Smooth muscle cell of the brain vasculature (primary cell): ENCODE results near the gene HSD17B14.
"Not testable (repeated sequence)": the region's sequence is repeated elsewhere in the genome, so short reads cannot be mapped to it uniquely, and the experiment has no call there.

Experiments
- DNase-seq: peaks from one replicate; pipeline ENCODE4 v3.0.0-alpha.2; 2012; ENCODE audit warnings: low read depth, low spot score

The HSD17B14 gene

GRCh38 chr19:48798937-48799336 is 37.4 kb downstream of the HSD17B14 start:
- DNase-seq: peak; percentile 41

GRCh38 chr19:48797103-48797502 is 39.2 kb downstream of the HSD17B14 start:
- DNase-seq: no peak

DNA sequence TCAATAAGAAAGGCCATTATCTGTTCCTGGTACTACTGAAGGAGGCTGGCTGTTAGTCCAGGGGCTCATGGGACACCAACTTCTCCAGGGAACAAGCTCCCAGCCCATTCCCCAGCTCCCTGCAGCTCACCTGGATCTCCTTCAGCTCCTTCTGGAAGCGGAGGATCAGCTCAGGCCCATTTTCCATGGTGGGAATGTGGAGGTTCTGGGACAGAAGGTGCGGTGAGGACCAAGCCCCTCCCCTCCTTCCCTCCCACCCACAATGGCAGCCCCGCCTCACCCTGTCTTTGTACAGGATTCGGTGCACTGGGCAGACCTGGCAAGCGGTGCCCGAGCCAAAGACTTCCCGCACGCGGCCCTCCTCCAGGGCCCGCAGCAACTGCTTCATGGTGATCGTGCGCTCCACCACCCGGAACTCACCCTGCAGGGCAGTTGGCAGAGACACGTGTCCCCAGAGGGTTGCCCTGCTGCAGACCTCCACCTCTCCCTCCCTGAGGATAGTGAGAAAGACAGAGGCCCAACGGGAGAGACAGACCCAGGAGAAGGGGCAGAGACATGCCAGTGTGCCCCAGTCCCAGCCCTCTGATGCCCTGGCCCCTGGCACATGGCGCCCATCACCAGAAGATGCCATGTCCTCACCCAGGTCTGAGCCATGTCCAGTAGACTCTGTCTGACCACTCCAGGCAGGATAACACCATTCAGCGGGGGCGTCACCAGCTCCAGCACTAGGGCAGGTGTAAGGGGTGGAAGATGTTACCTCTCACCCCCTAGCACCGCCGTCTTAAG is 39.8 kb downstream of the HSD17B14 start:
- no peak for DNase-seq

- no peak for DNase-seq
These were observed 40.6 kb downstream of the HSD17B14 start for GRCh38 chr19:48795685-48796070.

GRCh38 chr19:48795055-48795684 is 41.1 kb downstream of the HSD17B14 start:
- peak; percentile 89 for DNase-seq

- DNase-seq: no peak
These were observed 42.0 kb downstream of the HSD17B14 start for GRCh38 chr19:48794291-48794690.

GRCh38 chr19:48793271-48793670 is 43.0 kb downstream of the HSD17B14 start:
- DNase-seq: no peak

DNA sequence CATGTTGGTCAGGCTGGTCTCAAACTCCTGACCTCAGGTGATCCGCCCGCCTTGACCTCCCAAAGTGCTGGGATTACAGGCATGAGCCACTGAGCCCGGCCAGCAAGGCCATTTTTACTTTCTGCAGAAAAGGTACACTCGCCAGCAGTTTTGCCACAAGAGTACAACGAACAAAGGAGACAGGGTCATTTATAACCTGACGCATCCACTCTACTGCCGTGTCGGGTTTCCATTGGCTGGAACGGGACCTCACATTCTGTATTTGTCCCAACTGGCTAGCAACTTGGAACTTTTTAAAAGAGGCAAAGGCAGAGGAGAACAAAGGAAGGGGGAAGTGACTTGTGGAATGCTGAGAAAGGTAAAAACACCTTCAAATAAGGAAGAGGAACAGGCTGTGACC is 49.0 kb downstream of the HSD17B14 start:
- not testable (repeated sequence) for DNase-seq

- DNase-seq: not testable (repeated sequence)
These were observed 49.9 kb downstream of the HSD17B14 start for GRCh38 chr19:48786422-48786821.

DNA sequence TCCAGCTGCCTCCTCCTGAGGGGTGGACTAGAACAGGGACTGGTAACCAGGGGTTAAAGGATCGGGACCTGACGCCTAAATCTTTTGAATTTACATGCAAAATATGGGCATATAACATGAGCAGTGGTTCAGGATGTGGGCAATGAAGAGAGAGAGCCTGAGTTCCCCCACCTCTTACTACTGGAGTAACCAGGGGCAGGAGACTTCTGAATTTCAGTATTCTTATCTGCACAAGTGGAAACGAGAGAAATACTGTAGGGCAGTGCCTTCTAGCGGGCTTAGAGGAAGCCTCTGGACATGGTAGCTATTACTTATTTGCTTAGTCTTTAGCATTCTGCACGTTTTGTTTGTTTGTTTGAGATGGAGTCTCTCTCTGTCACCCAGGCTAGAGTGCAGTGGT is 51.8 kb downstream of the HSD17B14 start:
- no peak for DNase-seq

GRCh38 chr19:48780631-48781391 is 55.5 kb downstream of the HSD17B14 start:
- no peak for DNase-seq

GRCh38 chr19:48779636-48780035 is 56.7 kb downstream of the HSD17B14 start:
- DNase-seq: no peak

- DNase-seq: no peak
These were observed 58.6 kb downstream of the HSD17B14 start for GRCh38 chr19:48777720-48778119.

- no peak for DNase-seq
These were observed 59.2 kb downstream of the HSD17B14 start for GRCh38 chr19:48777139-48777538.

- DNase-seq: no peak
These were observed 63.8 kb downstream of the HSD17B14 start for GRCh38 chr19:48772503-48772953.

GRCh38 chr19:48770734-48771472 is 65.4 kb downstream of the HSD17B14 start:
- DNase-seq: no peak

- DNase-seq: peak; percentile 26
These were observed 66.0 kb downstream of the HSD17B14 start for GRCh38 chr19:48770266-48770665.

DNA sequence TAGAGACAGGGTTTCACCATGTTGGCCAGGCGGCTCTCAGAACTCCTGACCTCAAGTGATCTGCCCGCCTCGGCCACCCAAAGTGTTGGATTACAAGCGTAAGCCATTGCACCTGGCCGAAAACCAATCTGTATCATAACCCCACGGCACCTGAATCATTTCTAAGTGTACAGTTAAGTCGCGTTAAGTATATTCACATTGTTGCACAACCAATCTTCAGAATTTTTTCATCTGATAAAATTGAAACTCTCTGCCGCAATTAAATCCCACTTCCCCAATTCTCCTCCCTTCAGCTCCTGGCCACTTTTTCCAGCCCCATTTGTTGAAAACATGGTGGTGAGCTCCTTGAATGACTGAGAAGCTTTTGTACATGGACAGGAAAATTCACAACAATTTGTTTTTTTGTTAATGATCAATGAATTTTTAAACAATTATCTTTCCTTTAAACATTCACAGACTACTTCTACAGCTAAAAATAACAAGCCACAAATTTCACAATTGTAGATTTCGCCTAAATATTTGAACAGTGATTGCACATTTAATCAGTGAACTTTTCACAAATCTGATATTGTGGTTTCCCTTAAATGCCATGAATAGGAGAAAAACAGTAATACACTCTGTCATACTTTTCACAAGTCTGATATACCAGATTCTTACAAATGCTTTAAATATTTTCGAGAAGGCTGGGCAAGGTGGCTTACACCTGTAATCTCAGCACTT is 67.1 kb downstream of the HSD17B14 start:
- no peak for DNase-seq

GRCh38 chr19:48768171-48768753 is 68.0 kb downstream of the HSD17B14 start:
- not testable (repeated sequence) for DNase-seq

- DNase-seq: not testable (repeated sequence)
These were observed 70.5 kb downstream of the HSD17B14 start for GRCh38 chr19:48765816-48766215.
